Gastroesophageal sphincter (tissue), 4 donors: ENCODE results near the gene PARD3. TPM values are rescaled to one million over a fixed set of nuclear protein-coding genes. Genes with fewer than 3 reads are reported as not detected.

Experiments
- ATAC-seq: fragments of 150-250 bp; one replicate; pipeline ENCODE4 v1.9.1; 2016; ENCODE audit warnings: mild to moderate bottlenecking, moderate library complexity
- H3K27ac ChIP-seq, 4 donors: fragments of 200-600 bp; sonication (generic) in 3 of 4; 1 replicate in 3 of 4; 2 replicates in 1 of 4; pipeline ENCODE4 v1.5.1; 2016 to 2019
- H3K27me3 ChIP-seq: fragments of 200-600 bp; sonication (generic); one replicate; pipeline ENCODE4 v1.5.1; 2019
- H3K36me3 ChIP-seq, 2 donors: fragments of 200-600 bp; sonication (generic); one replicate each; pipeline ENCODE4 v1.5.1; 2019; ENCODE audit warnings: control low read depth in 1 of 2
- H3K4me1 ChIP-seq, 3 donors: fragments of 200-600 bp; sonication (generic); 1 replicate in 2 of 3; 2 replicates in 1 of 3; pipeline ENCODE4 v1.5.1; 2016 to 2019; ENCODE audit warnings: control low read depth in 2 of 3
- H3K4me3 ChIP-seq, 2 donors: fragments of 200-600 bp; sonication (generic); one replicate each; pipeline ENCODE4 v1.5.1; 2019; ENCODE audit warnings: mild to moderate bottlenecking in 1 of 2, moderate library complexity in 1 of 2
- H3K9me3 ChIP-seq, 3 donors: fragments of 200-600 bp; sonication (generic); one replicate each; pipeline ENCODE4 v1.5.1; 2017 to 2019; ENCODE audit warnings: control low read depth in 2 of 3
- CTCF ChIP-seq, 4 experiments: fragments of 200-600 bp in 2 of 4; fragments of 450-650 bp in 2 of 4; sonication (generic) in 1 of 4; IDR thresholded peaks; one replicate each; pipeline ENCODE4 v1.5.1; 2017 to 2019; ENCODE audit warnings: antibody characterized with exemption in 4 of 4, mild to moderate bottlenecking in 2 of 4, moderate library complexity in 2 of 4
- EP300 ChIP-seq: sonication (generic); formaldehyde crosslinking; IDR thresholded peaks from one replicate; pipeline ENCODE4 v1.6.1; 2017; ENCODE audit warnings: antibody characterized with exemption, mild to moderate bottlenecking
- POLR2A ChIP-seq, 2 donors: fragments of 450-650 bp; IDR thresholded peaks; one replicate each; pipeline ENCODE4 v1.6.1; 2017; ENCODE audit warnings: antibody characterized with exemption in 2 of 2, mild to moderate bottlenecking in 2 of 2, moderate library complexity in 1 of 2
- POLR2AphosphoS5 ChIP-seq: sonication (generic); formaldehyde crosslinking; IDR thresholded peaks from one replicate; pipeline ENCODE4 v1.6.1; 2017; ENCODE audit warnings: antibody characterized with exemption
- WGBS, 2 donors: methylation state at CpG; one replicate each; pipeline ENCODE4 v1.1.5; 2018; ENCODE audit warnings: low coverage in 1 of 2; 5-methylcytosine and 5-hydroxymethylcytosine counted together
- total RNA-seq, 4 donors: library from RNA; depleted of rRNA; stranded (reverse); fragments of >200 nt; gene quantifications; one replicate each; pipeline ENCODE4 v1.1.0, GENCODE V29; 2016

Gene PARD3
- total RNA-seq, 4 donors from 2014 or later, result 101 to 127 (median 115) TPM

- WGBS, 2 donors, result 58 to 65% methylated on average over 3 of the region's 3 CpGs
- H3K27me3 ChIP-seq, result no peaks in the 10 kb centered on the region
- no peak overlapping the region for H3K4me3 ChIP-seq
- no peaks in the 10 kb centered on the region for H3K9me3 ChIP-seq
- H3K36me3 ChIP-seq, result no peaks in the 10 kb centered on the region
- H3K27ac ChIP-seq, result no peak overlapping the region
- H3K4me1 ChIP-seq, result no peaks in the 10 kb centered on the region
- no peak for TF ChIP-seq CTCF (IDR thresholded peaks at IDR 0.05)
- no peak for TF ChIP-seq POLR2A (IDR thresholded peaks at IDR 0.05)
- no peak for TF ChIP-seq POLR2AphosphoS5
- no peak for TF ChIP-seq EP300
- ATAC-seq, result no peak
These were observed 389.1 kb downstream of the PARD3 start for GRCh38 chr10:34426041-34426440.

DNA sequence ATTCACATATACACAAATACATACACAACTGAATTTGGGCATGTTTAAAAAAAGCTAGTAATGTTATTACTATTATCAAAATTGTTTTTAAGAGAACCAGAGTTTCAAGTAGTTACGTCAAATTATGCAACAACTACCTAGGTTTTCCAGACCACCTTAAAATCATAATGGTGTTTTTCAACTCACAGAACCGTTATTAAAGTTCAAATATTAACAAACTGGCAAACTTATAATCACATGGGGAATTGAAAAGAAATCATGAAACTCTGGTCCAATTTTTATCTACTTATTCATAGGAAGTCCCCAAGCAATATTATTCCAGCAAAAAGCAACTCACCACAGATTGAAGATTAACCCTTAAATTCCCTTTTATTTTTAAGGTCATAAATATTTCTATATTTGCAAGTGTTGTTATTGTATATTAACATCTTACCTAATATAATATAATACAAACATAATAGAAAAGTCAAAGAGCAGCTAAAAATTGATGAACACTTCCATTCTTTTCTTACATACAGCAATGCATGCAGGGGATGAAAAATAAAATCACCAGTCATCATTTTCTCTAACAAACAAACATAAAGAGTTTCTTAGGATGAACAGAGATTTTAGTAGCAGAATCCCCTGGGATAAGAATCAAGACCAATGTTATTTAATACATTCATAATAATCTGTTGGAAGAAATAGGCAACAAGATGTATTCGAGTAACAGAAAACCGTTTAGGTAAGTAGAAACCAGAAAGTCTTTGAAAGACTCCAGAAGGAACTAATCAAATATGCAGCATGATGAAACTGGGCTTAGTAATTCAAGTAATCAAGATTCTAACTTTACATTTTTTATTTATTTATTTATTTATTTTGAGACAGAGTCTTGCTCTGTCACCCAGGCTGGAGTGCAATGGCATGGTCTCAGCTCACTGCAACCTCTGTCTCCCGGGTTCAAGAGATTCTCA is 391.1 kb downstream of the PARD3 start:
- Histone ChIP-seq H3K4me3 (no peak overlapping the region), H3K4me1 (no peaks in the 10 kb centered on the region), H3K27ac (no peak overlapping the region), H3K36me3 (no peaks in the 10 kb centered on the region), H3K9me3 (no peaks in the 10 kb centered on the region), H3K27me3 (no peaks in the 10 kb centered on the region)
- WGBS, 2 donors, result 59 to 66% methylated on average over 4 to 5 of the region's 5 CpGs
- ATAC-seq, result no peak
- TF ChIP-seq POLR2A (IDR thresholded peaks at IDR 0.05) (no peak), POLR2AphosphoS5 (no peak), EP300 (no peak), CTCF (IDR thresholded peaks at IDR 0.05) (no peak)

DNA sequence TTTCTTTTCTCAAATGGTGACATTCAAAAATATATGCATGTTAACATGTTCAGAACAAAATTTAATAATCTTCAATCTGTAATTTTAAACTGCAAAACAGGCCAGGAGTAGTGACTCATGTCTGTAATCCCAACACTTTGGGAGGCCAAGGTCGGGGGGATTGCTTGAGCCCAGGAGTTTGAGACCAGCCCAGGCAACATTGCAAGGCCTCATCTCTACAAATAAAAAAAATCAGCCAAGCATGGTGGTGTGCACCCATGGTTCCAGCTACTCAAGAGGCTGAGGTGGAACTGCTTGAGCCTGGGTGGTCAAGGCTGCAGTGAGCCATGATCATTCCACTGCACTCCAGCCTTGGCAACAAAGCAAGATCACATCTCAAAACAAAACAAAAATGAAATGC is 394.3 kb downstream of the PARD3 start:
- no peak for ATAC-seq
- Histone ChIP-seq H3K4me1 (no peaks in the 10 kb centered on the region), H3K9me3 (no peaks in the 10 kb centered on the region), H3K4me3 (no peak overlapping the region), H3K27ac (no peak overlapping the region), H3K36me3 (no peaks in the 10 kb centered on the region), H3K27me3 (no peaks in the 10 kb centered on the region)
- TF ChIP-seq CTCF (IDR thresholded peaks at IDR 0.05), result no peak
- TF ChIP-seq POLR2A (IDR thresholded peaks at IDR 0.05), result no peak
- TF ChIP-seq POLR2AphosphoS5, result no peak
- TF ChIP-seq EP300, result no peak
- no CpG with 5 or more reads among the region's 1 CpG for WGBS, 2 donors

DNA sequence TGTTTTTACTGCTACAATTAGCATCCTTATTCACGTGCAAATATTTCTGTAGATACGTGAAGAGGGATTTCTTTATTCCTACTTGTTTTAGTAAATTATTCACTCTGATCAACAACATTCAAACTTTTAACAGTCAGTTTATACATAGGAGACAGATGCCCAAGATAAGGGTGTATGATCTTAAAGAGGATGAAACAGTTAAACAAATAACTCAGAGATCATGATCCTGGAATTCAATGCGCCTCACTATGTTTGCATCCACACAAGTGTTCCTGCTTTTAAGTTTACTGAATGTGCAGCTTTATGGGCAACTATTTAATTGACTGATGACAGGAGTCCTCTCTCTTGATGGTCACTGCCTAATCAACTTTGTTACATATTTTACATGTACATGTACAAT is 394.8 kb downstream of the PARD3 start:
- Histone ChIP-seq H3K36me3 (no peaks in the 10 kb centered on the region), H3K4me1 (no peaks in the 10 kb centered on the region), H3K27me3 (no peaks in the 10 kb centered on the region), H3K27ac (no peak overlapping the region), H3K4me3 (no peak overlapping the region), H3K9me3 (no peaks in the 10 kb centered on the region)
- ATAC-seq, result no peak
- WGBS, 2 donors, result 90 to 96% methylated on average over 3 of the region's 3 CpGs
- TF ChIP-seq CTCF (IDR thresholded peaks at IDR 0.05), result no peak
- TF ChIP-seq POLR2AphosphoS5, result no peak
- no peak for TF ChIP-seq EP300
- TF ChIP-seq POLR2A (IDR thresholded peaks at IDR 0.05), result no peak

GRCh38 chr10:34415039-34415438 is 400.1 kb downstream of the PARD3 start:
- Histone ChIP-seq H3K27ac (no peak overlapping the region), H3K4me1 (no peaks in the 10 kb centered on the region), H3K27me3 (no peaks in the 10 kb centered on the region), H3K9me3 (no peaks in the 10 kb centered on the region), H3K36me3 (no peaks in the 10 kb centered on the region), H3K4me3 (no peak overlapping the region)
- no peak for TF ChIP-seq EP300
- TF ChIP-seq POLR2AphosphoS5, result no peak
- TF ChIP-seq CTCF (IDR thresholded peaks at IDR 0.05), result no peak
- no peak for TF ChIP-seq POLR2A (IDR thresholded peaks at IDR 0.05)
- ATAC-seq, result no peak
- WGBS, 2 donors, result 90 to 91% methylated on average over 2 to 4 of the region's 4 CpGs
